Endothelial cell (in vitro differentiated cells): ENCODE measurements around the gene PFDN2. TPM values are rescaled to one million over a fixed set of nuclear protein-coding genes. Genes with fewer than 3 reads are reported as not detected.

Source experiments
- DNase-seq: peaks from one replicate; pipeline ENCODE4 v3.0.0; 2021; ENCODE audit warnings: low spot score
- H3K27ac Mint-ChIP-seq: one replicate; pipeline ENCODE4 v1.8.0; 2021; ENCODE audit warnings: mixed read lengths, inconsistent platforms; ENCODE audit not compliant: unreplicated experiment
- H3K27me3 Mint-ChIP-seq: one replicate; pipeline ENCODE4 v1.8.0; 2021; ENCODE audit warnings: mild to moderate bottlenecking, moderate library complexity, mixed read lengths, inconsistent platforms; ENCODE audit not compliant: unreplicated experiment
- H3K36me3 Mint-ChIP-seq: one replicate; pipeline ENCODE4 v1.8.0; 2021; ENCODE audit warnings: mild to moderate bottlenecking, low read depth, mixed read lengths, inconsistent platforms; ENCODE audit not compliant: unreplicated experiment
- H3K4me1 Mint-ChIP-seq: one replicate; pipeline ENCODE4 v1.8.0; 2021; ENCODE audit warnings: mild to moderate bottlenecking, mixed read lengths, inconsistent platforms; ENCODE audit not compliant: unreplicated experiment
- H3K4me3 Mint-ChIP-seq: one replicate; pipeline ENCODE4 v1.8.0; 2021; ENCODE audit warnings: mild to moderate bottlenecking, mixed read lengths, inconsistent platforms; ENCODE audit not compliant: unreplicated experiment
- H3K9me3 Mint-ChIP-seq: one replicate; pipeline ENCODE4 v1.8.0; 2021; ENCODE audit warnings: mixed read lengths, inconsistent platforms; ENCODE audit not compliant: unreplicated experiment
- CTCF ChIP-seq: fragments of 200-600 bp; sonication (generic); IDR thresholded peaks from one replicate; pipeline ENCODE4 v1.5.0; 2021; ENCODE audit warnings: antibody characterized with exemption; ENCODE audit not compliant: unreplicated experiment
- total RNA-seq: library from RNA; stranded (reverse); fragmentation: NEBNext Ultra II Directional; extraction: Animal tissue kit (Norgen Biotek cat#: 25700); gene quantifications from one replicate; pipeline ENCODE4 v1.2.1, GENCODE V29; 2021; ENCODE audit not compliant: unreplicated experiment

PFDN2 gene
- total RNA-seq, 1 donor from 2014 or later: 73.8 TPM

- H3K4me1 Mint-ChIP-seq: peaks cover 7% of the 10 kb centered on the region
- no peaks in the 10 kb centered on the region for H3K36me3 Mint-ChIP-seq
- no peak overlapping the region for H3K27ac Mint-ChIP-seq
- H3K27me3 Mint-ChIP-seq: peaks cover 20% of the 10 kb centered on the region
- H3K9me3 Mint-ChIP-seq: no peaks in the 10 kb centered on the region
- no peak overlapping the region for H3K4me3 Mint-ChIP-seq
- no peak for DNase-seq
- TF ChIP-seq CTCF: no peak
These were observed 34.7 kb downstream of the PFDN2 start for GRCh38 chr1:161082996-161083747.

- Mint-ChIP-seq H3K36me3 (no peaks in the 10 kb centered on the region), H3K4me1 (peaks cover 7% of the 10 kb centered on the region), H3K4me3 (no peak overlapping the region), H3K9me3 (no peaks in the 10 kb centered on the region), H3K27ac (no peak overlapping the region), H3K27me3 (peaks cover 17% of the 10 kb centered on the region)
- DNase-seq: no peak
- no peak for TF ChIP-seq CTCF
These were observed 35.4 kb downstream of the PFDN2 start for GRCh38 chr1:161082483-161082882.

DNA sequence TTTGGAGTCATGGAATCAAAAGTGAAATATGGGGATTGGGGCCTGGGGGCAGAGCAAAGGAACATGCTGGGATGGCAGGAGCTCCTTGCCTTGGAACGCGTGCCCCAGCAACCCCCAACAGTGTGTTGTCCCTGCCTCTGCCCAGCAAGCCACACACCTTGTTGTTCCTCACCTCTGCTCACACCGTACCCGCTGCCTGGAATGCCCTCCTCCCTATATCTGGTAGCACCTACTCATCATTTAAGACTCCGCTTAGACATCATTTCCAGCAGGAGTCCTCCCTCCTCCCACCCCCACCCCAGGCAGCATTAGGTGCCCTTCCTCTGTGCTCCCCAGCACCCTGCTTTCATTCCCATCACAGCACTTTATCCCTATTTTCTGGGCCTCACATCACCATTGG, 36.3 kb downstream of the PFDN2 start:
- Mint-ChIP-seq H3K27me3 (peaks cover 16% of the 10 kb centered on the region), H3K27ac (no peak overlapping the region), H3K36me3 (no peaks in the 10 kb centered on the region), H3K4me3 (no peak overlapping the region), H3K9me3 (no peaks in the 10 kb centered on the region), H3K4me1 (peaks cover 7% of the 10 kb centered on the region)
- DNase-seq: no peak
- no peak for TF ChIP-seq CTCF

DNA sequence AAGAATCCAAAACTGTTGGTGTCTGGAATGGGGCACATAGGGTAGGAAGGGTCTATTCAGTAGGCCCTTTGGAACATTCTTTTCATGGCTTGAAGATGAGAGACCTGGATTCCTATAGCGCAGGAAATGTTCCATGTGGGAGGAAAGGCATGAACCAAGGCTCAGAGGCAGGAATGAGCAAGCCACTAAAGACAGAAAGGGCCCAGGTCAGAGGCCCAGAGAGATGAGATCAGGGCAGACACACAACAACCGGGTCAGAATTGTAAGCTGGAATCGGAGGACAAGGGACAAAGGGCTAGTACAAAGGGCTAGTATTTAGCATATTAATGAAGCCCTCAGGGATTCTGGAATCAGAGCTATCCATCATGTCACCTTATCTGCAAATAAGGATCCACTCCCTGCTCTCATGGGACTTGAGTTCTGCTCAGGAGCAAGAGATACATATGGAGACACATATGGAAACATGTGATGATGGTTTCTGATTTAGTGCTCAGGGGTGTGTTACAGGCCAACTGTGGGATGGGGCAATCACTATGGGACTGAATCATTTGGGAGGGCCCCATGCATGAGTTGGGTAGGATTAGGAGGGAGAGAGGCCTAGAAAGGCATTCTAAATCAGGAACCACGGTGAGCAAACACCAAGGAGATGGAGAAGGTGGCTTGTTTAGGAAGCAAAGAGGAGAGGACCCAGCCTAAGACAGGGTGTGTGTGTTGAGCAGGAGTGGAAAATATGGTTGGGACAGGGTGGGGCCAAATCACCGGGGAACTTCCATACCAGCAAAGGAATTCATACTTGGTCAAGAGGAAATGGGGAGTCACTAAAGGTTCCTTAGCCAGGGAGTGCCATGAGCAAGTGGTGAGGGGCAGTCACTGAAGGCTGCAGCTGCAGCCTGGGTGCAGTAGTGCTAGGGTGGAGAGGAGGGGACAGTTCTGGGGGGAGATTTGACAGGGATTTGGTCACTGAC, 37.1 kb downstream of the PFDN2 start:
- no peak for TF ChIP-seq CTCF
- H3K27ac Mint-ChIP-seq: no peak overlapping the region

More for the DNA sequence above, 37.1 kb downstream of the PFDN2 start:
- Mint-ChIP-seq H3K4me1 (peaks cover 3% of the 10 kb centered on the region), H3K4me3 (no peak overlapping the region), H3K27me3 (peaks cover 14% of the 10 kb centered on the region), H3K36me3 (no peaks in the 10 kb centered on the region), H3K9me3 (no peaks in the 10 kb centered on the region)
- DNase-seq: no peak
